NT2/D1 (cell line): ENCODE data around the gene ELF1.

Experiments
- YY1 ChIP-seq: IDR thresholded peaks from 2 replicates; pipeline ENCODE4 v1.6.1; 2011; ENCODE audit not compliant: insufficient read length, insufficient read depth
- ZNF274 ChIP-seq: IDR thresholded peaks from 2 replicates; pipeline ENCODE4 v1.6.1; 2011; ENCODE audit warnings: mild to moderate bottlenecking, low read depth, low read length

GRCh38 chr13:41005704-41006103 lies 13.4 kb downstream of the ELF1 start:
- TF ChIP-seq ZNF274 (no peak), YY1 (no peak)
